HL-60 (cell line): ENCODE results near the gene LKAAEAR1.

Experiments used
- DNase-seq, 2 experiments: peaks; one replicate each; pipeline ENCODE4 v3.0.0-alpha.2; 2010 to 2020; ENCODE audit warnings: low read depth in 1 of 2, low spot score in 1 of 2
- H3K27ac ChIP-seq: fragments of 250-450 bp; sonication (Bioruptor Pico); replicated peaks from 2 replicates; pipeline ENCODE4 v1.5.1; 2020; ENCODE audit warnings: mild to moderate bottlenecking, moderate library complexity
- H3K27me3 ChIP-seq: fragments of 250-450 bp; sonication (Bioruptor Pico); 2 replicates; pipeline ENCODE4 v1.5.1; 2021; ENCODE audit warnings: mild to moderate bottlenecking, moderate library complexity; ENCODE audit not compliant: insufficient read depth, poor library complexity, severe bottlenecking
- H3K4me3 ChIP-seq: replicated peaks from 2 replicates; pipeline ENCODE4 v1.5.1; 2011; ENCODE audit warnings: mild to moderate bottlenecking, control low read depth, low read length; ENCODE audit not compliant: insufficient read depth
- GABPA ChIP-seq: IDR thresholded peaks from 2 replicates; pipeline ENCODE4 v1.6.1; 2012; ENCODE audit warnings: low read depth
- POLR2AphosphoS5 ChIP-seq: IDR thresholded peaks from 2 replicates; pipeline ENCODE4 v1.6.1; 2012; ENCODE audit warnings: low read depth
- SPI1 ChIP-seq: IDR thresholded peaks from 2 replicates; pipeline ENCODE4 v1.6.1; 2012; ENCODE audit warnings: low read depth, mild to moderate bottlenecking, borderline replicate concordance
- TF ChIP-seq, protein P1 (sequence below): IDR thresholded peaks from one replicate; pipeline ENCODE4 v1.5.1; 2011; ENCODE audit warnings: low read length, control low read depth, inconsistent platforms; ENCODE audit not compliant: insufficient read depth
- TF ChIP-seq, protein P2 (sequence below): IDR thresholded peaks from 2 replicates; pipeline ENCODE4 v1.6.1; 2012; ENCODE audit warnings: low read depth; ENCODE audit not compliant: insufficient replicate concordance

The LKAAEAR1 gene

DNA sequence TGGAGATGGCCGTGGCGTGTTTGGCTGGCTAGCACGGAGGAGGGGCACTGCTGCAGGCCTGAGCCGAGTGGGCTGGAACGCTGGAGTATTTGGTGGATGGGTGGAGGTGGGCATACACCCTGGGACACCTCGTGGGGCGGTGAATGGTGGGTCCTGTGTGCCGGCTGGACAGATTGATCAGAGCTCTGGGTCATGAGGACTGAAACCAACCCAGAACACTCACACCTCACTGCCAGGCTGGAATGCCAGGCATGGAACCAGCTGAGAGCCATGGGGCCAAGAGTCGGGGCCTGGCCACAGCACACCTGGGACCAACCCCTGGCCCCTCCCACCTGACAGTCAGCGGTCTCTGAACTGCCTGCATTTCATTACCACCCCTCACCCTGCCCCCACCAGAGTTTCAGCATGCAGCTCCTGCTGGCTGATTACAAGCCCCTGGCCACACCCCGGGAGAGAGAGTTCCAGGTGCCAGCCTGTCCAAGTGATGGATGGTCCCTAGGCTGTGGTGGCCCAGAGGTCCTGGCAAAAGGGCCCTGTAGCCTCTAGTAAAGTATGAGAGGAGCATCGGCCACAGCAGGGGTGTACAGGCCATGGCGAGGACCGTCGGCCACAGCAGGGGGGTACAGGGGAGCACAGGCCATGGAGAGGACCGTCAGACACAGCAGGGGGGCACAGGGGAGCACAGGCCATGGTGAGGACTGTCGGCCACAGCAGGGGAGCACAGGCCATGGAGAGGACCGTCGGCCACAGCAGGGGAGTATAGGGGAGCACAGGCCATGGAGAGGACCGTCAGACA is 19.9 kb upstream of the LKAAEAR1 start:
- no peak for DNase-seq
- H3K27me3 ChIP-seq, result peaks cover 6% of the 10 kb centered on the region
- no peak for TF ChIP-seq POLR2AphosphoS5
- H3K4me3 ChIP-seq, result no peak overlapping the region
- no peak overlapping the region for H3K27ac ChIP-seq

DNA sequence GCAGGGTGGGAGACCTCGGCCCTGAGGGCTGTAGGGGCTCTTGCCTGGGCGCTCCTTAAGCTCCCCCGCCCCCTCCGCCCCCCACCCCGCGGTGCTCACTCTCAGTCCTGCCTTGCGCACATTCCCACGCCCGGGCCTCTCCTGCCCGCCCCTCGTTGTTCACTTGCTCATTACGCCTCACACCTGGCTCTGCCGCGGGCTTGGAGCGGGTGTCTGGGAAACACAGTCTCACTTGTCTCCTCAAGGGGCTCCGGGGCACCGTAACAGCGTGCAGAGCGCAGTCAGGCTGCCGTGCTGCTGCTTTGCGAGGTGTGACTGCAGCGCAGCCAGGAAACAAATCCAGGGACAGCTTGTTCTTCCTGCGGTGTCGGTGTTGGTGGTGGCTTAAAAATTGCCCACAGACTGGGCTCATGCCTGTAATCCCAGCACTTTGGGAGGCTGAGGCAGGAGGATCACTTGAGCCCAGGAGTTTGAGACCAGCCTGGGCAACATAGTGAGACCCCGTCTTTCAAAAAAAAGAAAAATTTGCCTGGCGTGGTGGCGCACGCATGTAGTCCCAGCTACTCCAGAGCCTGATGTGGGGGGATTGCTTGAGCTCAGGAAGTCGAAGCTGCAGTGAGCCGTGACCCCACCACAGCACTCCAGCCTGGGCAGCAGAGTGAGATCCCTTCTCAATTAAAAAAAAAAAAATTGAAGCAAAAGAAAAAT is 18.6 kb upstream of the LKAAEAR1 start:
- H3K27me3 ChIP-seq, result peaks cover 6% of the 10 kb centered on the region
- no peak overlapping the region for H3K4me3 ChIP-seq
- TF ChIP-seq, protein P1, sequence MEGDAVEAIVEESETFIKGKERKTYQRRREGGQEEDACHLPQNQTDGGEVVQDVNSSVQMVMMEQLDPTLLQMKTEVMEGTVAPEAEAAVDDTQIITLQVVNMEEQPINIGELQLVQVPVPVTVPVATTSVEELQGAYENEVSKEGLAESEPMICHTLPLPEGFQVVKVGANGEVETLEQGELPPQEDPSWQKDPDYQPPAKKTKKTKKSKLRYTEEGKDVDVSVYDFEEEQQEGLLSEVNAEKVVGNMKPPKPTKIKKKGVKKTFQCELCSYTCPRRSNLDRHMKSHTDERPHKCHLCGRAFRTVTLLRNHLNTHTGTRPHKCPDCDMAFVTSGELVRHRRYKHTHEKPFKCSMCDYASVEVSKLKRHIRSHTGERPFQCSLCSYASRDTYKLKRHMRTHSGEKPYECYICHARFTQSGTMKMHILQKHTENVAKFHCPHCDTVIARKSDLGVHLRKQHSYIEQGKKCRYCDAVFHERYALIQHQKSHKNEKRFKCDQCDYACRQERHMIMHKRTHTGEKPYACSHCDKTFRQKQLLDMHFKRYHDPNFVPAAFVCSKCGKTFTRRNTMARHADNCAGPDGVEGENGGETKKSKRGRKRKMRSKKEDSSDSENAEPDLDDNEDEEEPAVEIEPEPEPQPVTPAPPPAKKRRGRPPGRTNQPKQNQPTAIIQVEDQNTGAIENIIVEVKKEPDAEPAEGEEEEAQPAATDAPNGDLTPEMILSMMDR, result no peak
- TF ChIP-seq GABPA (no peak), SPI1 (no peak), POLR2AphosphoS5 (no peak)
- TF ChIP-seq, protein P2, sequence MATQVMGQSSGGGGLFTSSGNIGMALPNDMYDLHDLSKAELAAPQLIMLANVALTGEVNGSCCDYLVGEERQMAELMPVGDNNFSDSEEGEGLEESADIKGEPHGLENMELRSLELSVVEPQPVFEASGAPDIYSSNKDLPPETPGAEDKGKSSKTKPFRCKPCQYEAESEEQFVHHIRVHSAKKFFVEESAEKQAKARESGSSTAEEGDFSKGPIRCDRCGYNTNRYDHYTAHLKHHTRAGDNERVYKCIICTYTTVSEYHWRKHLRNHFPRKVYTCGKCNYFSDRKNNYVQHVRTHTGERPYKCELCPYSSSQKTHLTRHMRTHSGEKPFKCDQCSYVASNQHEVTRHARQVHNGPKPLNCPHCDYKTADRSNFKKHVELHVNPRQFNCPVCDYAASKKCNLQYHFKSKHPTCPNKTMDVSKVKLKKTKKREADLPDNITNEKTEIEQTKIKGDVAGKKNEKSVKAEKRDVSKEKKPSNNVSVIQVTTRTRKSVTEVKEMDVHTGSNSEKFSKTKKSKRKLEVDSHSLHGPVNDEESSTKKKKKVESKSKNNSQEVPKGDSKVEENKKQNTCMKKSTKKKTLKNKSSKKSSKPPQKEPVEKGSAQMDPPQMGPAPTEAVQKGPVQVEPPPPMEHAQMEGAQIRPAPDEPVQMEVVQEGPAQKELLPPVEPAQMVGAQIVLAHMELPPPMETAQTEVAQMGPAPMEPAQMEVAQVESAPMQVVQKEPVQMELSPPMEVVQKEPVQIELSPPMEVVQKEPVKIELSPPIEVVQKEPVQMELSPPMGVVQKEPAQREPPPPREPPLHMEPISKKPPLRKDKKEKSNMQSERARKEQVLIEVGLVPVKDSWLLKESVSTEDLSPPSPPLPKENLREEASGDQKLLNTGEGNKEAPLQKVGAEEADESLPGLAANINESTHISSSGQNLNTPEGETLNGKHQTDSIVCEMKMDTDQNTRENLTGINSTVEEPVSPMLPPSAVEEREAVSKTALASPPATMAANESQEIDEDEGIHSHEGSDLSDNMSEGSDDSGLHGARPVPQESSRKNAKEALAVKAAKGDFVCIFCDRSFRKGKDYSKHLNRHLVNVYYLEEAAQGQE, result no peak
- no peak for DNase-seq
- H3K27ac ChIP-seq, result no peak overlapping the region

DNA sequence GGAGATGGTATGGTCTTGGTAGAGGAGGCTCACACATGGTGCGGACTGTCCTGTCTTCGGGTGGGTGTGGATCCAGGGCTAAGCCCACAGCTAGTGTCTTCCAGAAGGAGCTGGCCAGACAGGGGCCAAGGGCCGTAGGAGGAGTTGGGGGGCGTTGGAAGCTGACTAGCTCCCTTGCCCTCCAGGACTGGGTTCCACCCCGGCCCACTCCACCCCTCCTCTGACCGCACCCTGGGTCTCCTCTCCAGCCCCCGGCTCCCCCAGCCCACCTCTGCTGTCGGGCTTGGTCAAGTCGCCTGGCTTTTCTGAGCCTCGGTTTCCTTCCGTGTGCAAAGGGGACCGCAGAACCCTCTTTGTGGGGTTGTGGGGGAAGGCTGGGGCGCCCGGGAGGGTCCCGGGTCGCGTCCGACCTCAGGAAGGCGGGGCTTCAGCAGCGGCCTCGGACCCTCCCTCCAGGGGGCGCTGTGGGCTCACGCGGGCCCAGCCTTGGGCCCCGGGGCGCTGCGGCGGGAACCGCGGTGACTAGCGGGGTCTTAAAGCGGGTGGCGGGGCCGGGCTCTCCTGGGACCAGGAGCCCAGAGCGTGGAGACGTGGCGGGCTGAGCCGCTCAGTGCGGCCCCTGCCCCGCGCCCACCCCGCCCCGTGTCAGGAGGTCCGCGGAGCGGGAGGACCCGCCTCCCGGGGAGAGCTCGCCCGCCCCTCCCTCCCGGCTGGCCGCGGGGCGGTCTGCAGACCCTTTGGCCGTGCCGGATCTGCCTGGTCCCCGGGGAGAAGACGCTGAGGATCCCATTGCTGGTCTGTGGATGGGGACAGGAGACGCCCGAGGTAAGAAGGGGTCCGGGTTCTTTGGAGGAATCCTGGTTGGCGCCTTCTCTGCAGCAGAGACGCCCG is 17.8 kb upstream of the LKAAEAR1 start:
- Histone ChIP-seq H3K27me3 (peaks cover 6% of the 10 kb centered on the region), H3K4me3 (peak overlapping the region; percentile 25), H3K27ac (no peak overlapping the region)
- no peak for DNase-seq
- TF ChIP-seq SPI1 (no peak), POLR2AphosphoS5 (no peak)
- TF ChIP-seq, protein P1, result peak; percentile 71

DNA sequence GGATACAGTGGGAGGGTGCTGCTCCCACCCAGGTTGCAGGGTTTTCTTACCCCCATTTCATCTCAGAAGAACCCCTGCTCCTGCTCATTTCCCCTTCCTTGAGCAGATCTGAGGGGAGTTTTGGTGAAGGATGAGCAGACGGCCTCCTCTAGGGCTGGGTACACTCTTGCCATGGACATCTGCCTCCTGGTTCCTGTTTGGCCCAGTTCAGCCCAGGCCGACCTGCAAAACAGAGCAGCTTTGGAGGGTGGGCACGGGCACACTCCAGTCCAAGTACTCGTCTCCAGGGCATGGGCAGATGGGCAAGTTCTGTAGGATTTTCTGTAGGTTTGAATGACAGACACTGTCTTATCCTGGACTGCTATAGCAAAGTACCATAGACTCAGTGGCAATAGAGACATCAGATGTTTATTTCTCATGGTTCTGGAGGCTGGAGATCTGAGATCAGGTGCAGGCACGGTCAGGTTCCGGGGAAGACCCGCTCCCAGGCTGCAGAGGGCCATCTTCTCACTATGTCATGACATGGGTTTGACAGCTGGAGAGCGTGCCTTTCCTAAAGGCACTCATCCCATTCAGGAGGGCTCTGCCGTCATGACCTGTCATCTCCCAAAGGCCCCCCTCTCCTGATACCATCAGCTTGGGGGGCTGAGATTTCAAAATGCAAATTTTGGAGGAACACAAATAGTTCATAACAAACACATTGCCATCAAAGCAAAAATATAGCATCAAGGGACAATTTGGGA is 16.9 kb upstream of the LKAAEAR1 start:
- Histone ChIP-seq H3K27ac (no peak overlapping the region), H3K27me3 (peaks cover 6% of the 10 kb centered on the region), H3K4me3 (no peak overlapping the region)
- no peak for DNase-seq
- no peak for TF ChIP-seq SPI1
- TF ChIP-seq, protein P1, result no peak
- TF ChIP-seq GABPA, result no peak
- TF ChIP-seq, protein P2, result no peak
- no peak for TF ChIP-seq POLR2AphosphoS5
